ENCODE measurements around the gene DYSF.

GRCh38 chr2:71602115-71602495 is 148.7 kb downstream of the DYSF start:
- TF ChIP-seq POLR2A (IDR thresholded peaks at IDR 0.05; ENCODE audit: low read length) (no peak), GATA1 (IDR thresholded peaks at IDR 0.05; ENCODE audit: low read depth, low read length) (no peak)
